DOHH2 (cell line): ENCODE data around the gene PLA1A.

Experiments used
- CTCF ChIP-seq: fragments of 200-600 bp; sonication (generic); IDR thresholded peaks from one replicate; pipeline ENCODE4 v1.5.1; 2014; ENCODE audit warnings: antibody characterized with exemption, mild to moderate bottlenecking, low read depth, low read length; ENCODE audit not compliant: poor library complexity, severe bottlenecking
- EZH2phosphoT487 ChIP-seq: fragments of 200-600 bp; sonication (generic); IDR thresholded peaks from 2 replicates; pipeline ENCODE4 v1.6.1; 2017; ENCODE audit warnings: borderline replicate concordance, mild to moderate bottlenecking, antibody characterized with exemption, low read length, moderate library complexity, mixed read lengths

- TF ChIP-seq EZH2phosphoT487 (no peak), CTCF (no peak)
Observed at GRCh38 chr3:119642746-119643473, 45.2 kb downstream of the PLA1A start.
